ENCODE results near the gene TEC.
"Not testable (repeated sequence)": the region's sequence is repeated elsewhere in the genome, so short reads cannot be mapped to it uniquely, and the experiment has no call there.

Gene TEC

DNA sequence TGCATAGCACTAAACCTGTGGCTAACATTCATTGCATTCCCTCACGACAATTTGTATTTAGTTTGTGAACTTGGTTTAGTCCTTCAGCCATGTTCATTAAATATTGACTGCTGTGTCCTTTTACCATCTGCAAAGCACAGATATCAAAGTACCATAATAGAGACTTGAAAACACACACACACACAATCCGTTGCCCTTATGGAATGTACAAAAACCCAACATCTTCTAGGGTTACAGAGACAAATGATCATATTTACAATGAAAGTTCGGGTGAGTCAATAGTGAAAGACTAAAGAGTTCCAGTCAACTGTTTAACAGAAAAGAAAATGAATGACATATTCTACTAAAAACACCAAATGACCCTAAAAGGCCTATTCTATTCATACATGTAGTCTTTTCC is 84.8 kb downstream of the TEC start:
- TF ChIP-seq ZNF274 (IDR thresholded peaks at IDR 0.05; ENCODE audit: low read depth, low read length), result no peak

DNA sequence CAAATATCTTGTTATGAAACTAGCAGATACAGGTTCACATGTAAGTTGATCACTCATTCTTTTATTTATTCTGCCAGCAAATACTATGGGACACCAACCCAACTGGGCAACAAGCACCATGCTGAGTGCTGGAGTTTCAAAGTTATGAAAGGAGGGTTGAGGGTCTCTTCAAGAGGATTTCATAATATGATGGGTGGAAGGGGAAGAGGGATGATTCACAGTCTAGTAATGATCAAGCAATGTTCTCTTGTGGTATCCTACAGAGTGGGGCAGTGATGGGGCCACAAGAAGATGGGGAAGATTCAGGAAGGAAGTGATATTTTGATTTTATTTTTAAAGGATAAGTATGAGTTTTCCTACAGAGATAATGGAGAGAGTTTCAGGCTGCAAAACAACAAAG is 89.4 kb downstream of the TEC start:
- H3K4me3 ChIP-seq (ENCODE audit: low read length), result no peak overlapping the region
- TF ChIP-seq ZNF274 (IDR thresholded peaks at IDR 0.05; ENCODE audit: low read depth, low read length), result no peak

More for the DNA sequence above, 84.8 kb downstream of the TEC start:
- no peak overlapping the region for H3K4me3 ChIP-seq (ENCODE audit: low read length)

GRCh38 chr4:48178931-48179330 is 90.7 kb downstream of the TEC start:
- no peak overlapping the region for H3K4me3 ChIP-seq (ENCODE audit: low read length)
- no peak for TF ChIP-seq ZNF274 (IDR thresholded peaks at IDR 0.05; ENCODE audit: low read depth, low read length)

- H3K4me3 ChIP-seq (ENCODE audit: low read length), result no peak overlapping the region
- no peak for TF ChIP-seq ZNF274 (IDR thresholded peaks at IDR 0.05; ENCODE audit: low read depth, low read length)
These were observed 93.8 kb downstream of the TEC start for GRCh38 chr4:48175806-48176205.

GRCh38 chr4:48175328-48175727 is 94.3 kb downstream of the TEC start:
- no peak overlapping the region for H3K4me3 ChIP-seq (ENCODE audit: low read length)
- no peak for TF ChIP-seq ZNF274 (IDR thresholded peaks at IDR 0.05; ENCODE audit: low read depth, low read length)

GRCh38 chr4:48173056-48173991 is 96.3 kb downstream of the TEC start:
- H3K4me3 ChIP-seq (ENCODE audit: low read length), result peak overlapping the region; percentile 26; the same call in 1 of the 2 replicates
- TF ChIP-seq ZNF274 (IDR thresholded peaks at IDR 0.05; ENCODE audit: low read depth, low read length), result no peak

GRCh38 chr4:48172651-48173050 is 97.0 kb downstream of the TEC start:
- TF ChIP-seq ZNF274 (IDR thresholded peaks at IDR 0.05; ENCODE audit: low read depth, low read length), result no peak
- H3K4me3 ChIP-seq (ENCODE audit: low read length), result no peak overlapping the region

DNA sequence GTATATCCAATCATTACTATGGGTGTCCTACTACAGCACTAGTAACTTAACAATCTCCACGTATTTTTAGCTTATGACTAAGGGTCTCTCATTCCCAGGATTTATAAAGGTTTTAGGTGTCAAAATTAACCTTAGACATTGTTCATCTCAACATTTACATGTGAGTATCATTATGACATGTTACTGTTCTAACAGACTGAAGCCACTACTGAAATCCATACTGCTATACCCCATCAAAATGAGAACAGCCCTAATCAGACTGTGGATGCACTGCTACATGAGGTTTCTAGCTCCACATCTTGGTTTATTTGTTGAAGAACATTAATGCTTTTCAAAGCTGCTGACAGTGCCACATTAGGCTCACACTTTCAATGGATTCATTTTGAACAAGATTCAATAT is 100.0 kb downstream of the TEC start:
- no peak for TF ChIP-seq ZNF274 (IDR thresholded peaks at IDR 0.05; ENCODE audit: low read depth, low read length)
- no peak overlapping the region for H3K4me3 ChIP-seq (ENCODE audit: low read length)

DNA sequence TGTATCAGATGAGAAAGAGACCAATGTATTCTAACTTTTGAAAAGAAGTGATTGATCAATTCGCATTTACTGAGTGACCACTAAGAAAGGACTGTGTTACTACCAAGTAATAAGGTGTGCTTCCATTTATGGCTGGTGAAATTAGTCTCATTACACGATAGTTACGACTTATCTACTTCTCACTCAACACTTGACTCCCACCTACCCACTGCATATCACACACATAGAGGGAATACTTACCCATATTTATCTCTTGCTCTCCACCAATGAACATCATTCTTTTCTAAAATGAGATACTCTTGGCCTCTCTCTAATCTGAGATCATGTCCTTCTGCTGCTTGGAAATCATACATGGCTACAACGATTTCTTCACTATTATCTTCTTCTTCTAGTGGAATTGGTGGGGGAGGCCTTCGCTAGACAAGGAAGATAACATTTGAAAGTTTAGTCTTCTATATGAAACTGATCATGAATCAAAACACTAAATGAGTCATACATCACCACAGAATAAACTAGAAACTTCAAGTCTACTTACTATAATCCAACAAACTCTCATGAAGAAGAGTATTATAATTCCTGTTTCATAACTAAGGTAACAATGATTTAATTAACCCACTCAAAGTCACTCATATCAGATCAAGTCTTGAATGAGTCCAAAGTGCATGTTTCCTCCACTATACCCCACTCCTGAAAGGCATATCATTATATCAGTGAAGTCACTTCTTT is 101.9 kb downstream of the TEC start:
- TF ChIP-seq ZNF274 (IDR thresholded peaks at IDR 0.05; ENCODE audit: low read depth, low read length), result no peak
- no peak overlapping the region for H3K4me3 ChIP-seq (ENCODE audit: low read length)

- H3K4me3 ChIP-seq (ENCODE audit: low read length), result not testable (repeated sequence)
These were observed 105.1 kb downstream of the TEC start for GRCh38 chr4:48164561-48164960.

- no peak for TF ChIP-seq ZNF274 (IDR thresholded peaks at IDR 0.05; ENCODE audit: low read depth, low read length)
- H3K4me3 ChIP-seq (ENCODE audit: low read length), result no peak overlapping the region
These were observed 105.9 kb downstream of the TEC start for GRCh38 chr4:48163746-48164145.

DNA sequence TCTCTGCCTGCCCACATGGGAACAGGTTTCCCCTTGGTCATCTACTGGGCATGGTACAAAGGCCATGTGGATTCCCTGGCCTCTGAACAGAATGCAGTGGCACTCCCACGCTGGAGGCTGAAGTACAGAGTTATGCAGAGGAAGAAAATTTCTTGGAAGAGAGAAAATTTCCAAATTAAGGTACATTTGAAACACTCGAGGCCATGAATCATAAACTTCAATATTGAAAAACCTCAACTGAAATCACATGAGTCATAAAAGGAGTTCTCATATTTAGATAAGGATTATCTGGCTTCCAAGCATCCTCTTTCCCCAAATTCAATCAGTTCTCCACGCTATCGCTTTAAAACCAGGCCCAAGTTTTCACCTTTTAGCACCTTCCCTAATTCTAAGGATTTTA is 107.5 kb downstream of the TEC start:
- no peak for TF ChIP-seq ZNF274 (IDR thresholded peaks at IDR 0.05; ENCODE audit: low read depth, low read length)
- no peak overlapping the region for H3K4me3 ChIP-seq (ENCODE audit: low read length)

GRCh38 chr4:48157271-48157670 is 112.4 kb downstream of the TEC start:
- no peak for TF ChIP-seq ZNF274 (IDR thresholded peaks at IDR 0.05; ENCODE audit: low read depth, low read length)
- no peak overlapping the region for H3K4me3 ChIP-seq (ENCODE audit: low read length)

DNA sequence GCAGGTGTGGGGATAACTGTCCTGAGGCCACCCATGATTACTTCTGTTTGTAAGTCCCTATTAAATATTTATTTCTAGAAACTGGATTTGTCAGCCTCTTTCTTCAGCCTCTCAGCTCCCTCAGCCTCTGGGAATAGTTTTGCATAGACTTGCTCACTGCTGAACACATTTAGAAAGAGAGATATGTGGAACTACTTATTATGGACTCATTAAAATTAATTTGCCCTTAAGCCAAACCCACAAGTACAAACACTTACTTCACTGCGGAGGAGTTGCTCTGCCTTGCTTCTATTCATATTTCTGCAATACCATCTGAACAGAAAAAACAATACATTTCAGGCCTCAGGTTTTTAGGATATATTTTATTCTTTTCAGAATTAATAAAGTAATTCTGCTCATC is 113.2 kb downstream of the TEC start:
- no peak for TF ChIP-seq ZNF274 (IDR thresholded peaks at IDR 0.05; ENCODE audit: low read depth, low read length)

More for the DNA sequence above, 113.2 kb downstream of the TEC start:
- no peak overlapping the region for H3K4me3 ChIP-seq (ENCODE audit: low read length)
